HepG2 (cell line): ENCODE measurements around the gene PSMB10. TPM values are rescaled to one million over a fixed set of nuclear protein-coding genes. Genes with fewer than 3 reads are reported as not detected.

Experiments
- AGO2 ChIP-seq: fragments of 200-400 bp; formaldehyde crosslinking; optimal IDR thresholded peaks from 2 replicates; pipeline ENCODE3; 2017; ENCODE audit warnings: mild to moderate bottlenecking, low read depth, low read length, moderate library complexity
- CBX2 ChIP-seq, 2 experiments: fragments of 200-600 bp in 1 of 2; sonication (generic); formaldehyde crosslinking in 1 of 2; IDR thresholded peaks; 2 replicates each; pipeline versions ENCODE4 v1.7.0 to v1.8.1; 2018 to 2022; ENCODE audit warnings: low read depth in 2 of 2, low read length in 1 of 2, mild to moderate bottlenecking in 1 of 2, missing genetic modification reagents in 1 of 2
- CHCHD3 ChIP-seq: sonication (generic); formaldehyde crosslinking; IDR thresholded peaks from 2 replicates; pipeline ENCODE4 v1.8.0; 2022; ENCODE audit warnings: mild to moderate bottlenecking, missing genetic modification reagents, moderate library complexity
- E2F2 ChIP-seq: sonication (generic); formaldehyde crosslinking; IDR thresholded peaks from 2 replicates; pipeline ENCODE4 v1.4.0; 2020; ENCODE audit warnings: missing genetic modification reagents, borderline replicate concordance
- KDM6A ChIP-seq: IDR thresholded peaks from 2 replicates; pipeline ENCODE4 v1.6.1; 2016; ENCODE audit warnings: low read depth
- KIAA2018 ChIP-seq: sonication (generic); formaldehyde crosslinking; IDR thresholded peaks from 2 replicates; pipeline ENCODE4 v1.5.0; 2020; ENCODE audit warnings: mild to moderate bottlenecking, missing genetic modification reagents, borderline replicate concordance
- MED1 ChIP-seq: sonication (generic); formaldehyde crosslinking; IDR thresholded peaks from 2 replicates; pipeline ENCODE4 v1.4.0; 2020; ENCODE audit warnings: missing genetic modification reagents
- NONO ChIP-seq, 2 experiments: fragments of 450-650 bp in 1 of 2; sonication (generic) in 1 of 2; formaldehyde crosslinking in 1 of 2; IDR thresholded peaks in 1 of 2; conservative IDR thresholded peaks in 1 of 2; 2 replicates each; pipeline versions ENCODE4 v1.6.1 to v1.8.0; 2017 to 2022; ENCODE audit warnings: mild to moderate bottlenecking in 1 of 2, missing genetic modification reagents in 1 of 2, moderate library complexity in 1 of 2
- RFXAP ChIP-seq: sonication (generic); formaldehyde crosslinking; IDR thresholded peaks from 2 replicates; pipeline ENCODE4 v1.4.0; 2020; ENCODE audit warnings: missing genetic modification reagents, borderline replicate concordance
- SIN3B ChIP-seq: fragments of 150-350 bp; IDR thresholded peaks from 2 replicates; pipeline ENCODE4 v1.6.1; 2014; ENCODE audit warnings: low read length
- SP140L ChIP-seq: sonication (generic); formaldehyde crosslinking; IDR thresholded peaks from 2 replicates; pipeline ENCODE4 v1.4.0; 2020; ENCODE audit warnings: missing genetic modification reagents, borderline replicate concordance
- ZKSCAN8 ChIP-seq: IDR thresholded peaks from 2 replicates; pipeline ENCODE4 v1.6.1; 2016; ENCODE audit warnings: borderline replicate concordance, missing genetic modification reagents, missing compliant biosample characterization
- ZNF383 ChIP-seq: sonication (generic); formaldehyde crosslinking; IDR thresholded peaks from 2 replicates; pipeline ENCODE4 v1.4.0; 2020; ENCODE audit warnings: missing genetic modification reagents, mild to moderate bottlenecking, borderline replicate concordance
- ZNF503 ChIP-seq: sonication (generic); formaldehyde crosslinking; IDR thresholded peaks from 2 replicates; pipeline ENCODE4 v1.4.0; 2020; ENCODE audit warnings: missing genetic modification reagents
- ZNF713 ChIP-seq: sonication (generic); formaldehyde crosslinking; IDR thresholded peaks from 2 replicates; pipeline ENCODE4 v1.4.0; 2020; ENCODE audit warnings: mild to moderate bottlenecking, missing genetic modification reagents
- ZNF780A ChIP-seq: sonication (generic); formaldehyde crosslinking; IDR thresholded peaks from 2 replicates; pipeline ENCODE4 v1.8.0; 2022; ENCODE audit warnings: mild to moderate bottlenecking, missing genetic modification reagents, moderate library complexity
- ZNF788 ChIP-seq: sonication (generic); formaldehyde crosslinking; IDR thresholded peaks from 2 replicates; pipeline ENCODE4 v1.5.0; 2020; ENCODE audit warnings: mild to moderate bottlenecking, missing genetic modification reagents, borderline replicate concordance
- polyA plus RNA-seq, 8 experiments: library from polyadenylated mRNA; depleted of rRNA in 3 of 8; stranded (reverse) in 7 of 8; unstranded in 1 of 8; fragments of >200 nt; fragmentation: Illumina TruSeq in 4 of 8; extraction: Trizol in 4 of 8; gene quantifications; 2 replicates each; pipeline versions ENCODE4 v1.2.1 to v1.2.3, GENCODE V29; 2011 to 2016; ENCODE audit warnings: low read depth in 4 of 8, missing spikeins in 1 of 8, mixed read lengths in 1 of 8; ENCODE audit not compliant: insufficient read depth in 1 of 8
- total RNA-seq, 5 experiments: library from RNA; depleted of rRNA; stranded (reverse); fragments of >200 nt; fragmentation: Illumina TruSeq; extraction: Trizol; gene quantifications; 2 replicates each; pipeline ENCODE4 v1.2.3, GENCODE V29; 2016; ENCODE audit warnings: low read depth in 1 of 5

The PSMB10 gene
- total and polyA plus RNA-seq, 2 of the 13 experiments (the other 11 are each of a cell fraction or from before 2014, with no cell fraction given): 12.7 to 65.9 TPM

- TF ChIP-seq MED1 (CRISPR knock-in tag) (no peak), ZNF503 (CRISPR knock-in tag) (no peak), ZNF713 (CRISPR knock-in tag) (0 out of 2 replicates have a peak, but pooled peaks have one; percentile 92), SP140L (no peak), ZNF383 (CRISPR knock-in tag) (no peak), NONO (IDR thresholded peaks at IDR 0.05) (no peak), NONO (CRISPR knock-in tag; conservative IDR thresholded peaks at IDR 0.05) (peak; percentile 83), E2F2 (CRISPR knock-in tag) (no peak), CBX2 (IDR thresholded peaks at IDR 0.05; ENCODE audit: low read depth, low read length) (no peak), CBX2 (CRISPR knock-in tag; IDR thresholded peaks at IDR 0.05; ENCODE audit: low read depth) (no peak), CHCHD3 (no peak), ZKSCAN8 (CRISPR knock-in tag) (no peak), SIN3B (peak; percentile 37; the same call in 1 of the 2 replicates), ZNF780A (CRISPR knock-in tag) (0 out of 2 replicates have a peak, but pooled peaks have one; percentile 58), KIAA2018 (CRISPR knock-in tag) (no peak), KDM6A (CRISPR knock-in tag) (no peak), RFXAP (CRISPR knock-in tag) (no peak), ZNF788 (CRISPR knock-in tag) (peak; percentile 87; the same call in 1 of the 2 replicates), AGO2 (peak; percentile 89)
These were observed 7.9 kb downstream of the PSMB10 start (continued) for GRCh38 chr16:67928561-67929364.
